LNCAP (cell line): ENCODE results near the gene PHF10.

Experiments used
- TF ChIP-seq, protein P1 (sequence below): fragments of 450-650 bp; IDR thresholded peaks from 2 replicates; pipeline ENCODE4 v1.5.1; 2017; ENCODE audit warnings: mild to moderate bottlenecking

The PHF10 gene

DNA sequence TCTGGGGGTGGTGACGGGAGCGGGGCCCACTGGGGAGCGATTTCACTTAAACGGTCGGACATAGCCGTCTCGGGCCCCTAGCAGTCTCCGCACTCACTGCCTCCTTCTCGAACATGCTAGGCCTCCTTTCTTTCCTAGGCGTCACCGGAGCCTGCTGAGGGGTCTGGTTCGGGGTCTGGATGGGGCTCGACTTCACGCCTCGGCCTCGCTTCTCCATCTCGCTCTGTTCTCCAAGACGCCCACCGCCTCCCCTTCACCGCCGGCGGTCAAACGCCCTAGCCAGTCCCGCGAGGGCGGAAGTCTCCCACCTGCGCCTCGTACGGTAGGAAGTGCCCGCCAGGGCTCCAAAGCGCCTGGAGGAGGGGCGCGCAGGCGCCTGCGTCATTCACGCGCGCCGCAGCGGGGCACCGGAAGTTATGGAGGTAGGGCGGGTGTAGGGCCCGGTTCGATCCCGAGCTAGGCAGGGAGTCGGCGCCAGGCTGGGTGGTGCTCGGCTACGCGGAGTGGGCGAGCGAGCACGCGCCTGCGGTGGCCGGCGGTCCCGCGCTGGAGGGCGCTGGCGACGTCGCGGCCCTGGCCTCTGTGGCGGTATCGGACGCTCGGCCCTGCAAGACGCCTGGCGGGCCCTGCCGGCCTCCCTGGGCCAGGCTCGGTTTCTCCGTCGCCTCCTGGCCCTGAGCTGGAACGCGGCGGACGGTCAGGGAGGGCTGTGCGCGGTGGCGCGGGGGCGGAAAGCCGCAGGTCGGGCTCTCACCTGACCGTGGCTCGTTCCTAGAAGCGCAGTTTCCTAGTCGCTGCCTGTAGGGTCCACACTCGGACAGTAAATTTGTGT, 27.2 kb upstream of the PHF10 start, which contains the start of the genes DYNLT2 and ERMARD:
DYNLT2 (minus strand) TSS at position 331 of the 832 bp plus-strand sequence; CDS start at position 217, 114 bp downstream.
ERMARD (plus strand) TSS at position 381 of the 832 bp plus-strand sequence; CDS start at position 417, 36 bp downstream.
- TF ChIP-seq, protein P1, sequence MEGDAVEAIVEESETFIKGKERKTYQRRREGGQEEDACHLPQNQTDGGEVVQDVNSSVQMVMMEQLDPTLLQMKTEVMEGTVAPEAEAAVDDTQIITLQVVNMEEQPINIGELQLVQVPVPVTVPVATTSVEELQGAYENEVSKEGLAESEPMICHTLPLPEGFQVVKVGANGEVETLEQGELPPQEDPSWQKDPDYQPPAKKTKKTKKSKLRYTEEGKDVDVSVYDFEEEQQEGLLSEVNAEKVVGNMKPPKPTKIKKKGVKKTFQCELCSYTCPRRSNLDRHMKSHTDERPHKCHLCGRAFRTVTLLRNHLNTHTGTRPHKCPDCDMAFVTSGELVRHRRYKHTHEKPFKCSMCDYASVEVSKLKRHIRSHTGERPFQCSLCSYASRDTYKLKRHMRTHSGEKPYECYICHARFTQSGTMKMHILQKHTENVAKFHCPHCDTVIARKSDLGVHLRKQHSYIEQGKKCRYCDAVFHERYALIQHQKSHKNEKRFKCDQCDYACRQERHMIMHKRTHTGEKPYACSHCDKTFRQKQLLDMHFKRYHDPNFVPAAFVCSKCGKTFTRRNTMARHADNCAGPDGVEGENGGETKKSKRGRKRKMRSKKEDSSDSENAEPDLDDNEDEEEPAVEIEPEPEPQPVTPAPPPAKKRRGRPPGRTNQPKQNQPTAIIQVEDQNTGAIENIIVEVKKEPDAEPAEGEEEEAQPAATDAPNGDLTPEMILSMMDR: 0 out of 2 replicates have a peak, but pooled peaks have one; percentile 7

DNA sequence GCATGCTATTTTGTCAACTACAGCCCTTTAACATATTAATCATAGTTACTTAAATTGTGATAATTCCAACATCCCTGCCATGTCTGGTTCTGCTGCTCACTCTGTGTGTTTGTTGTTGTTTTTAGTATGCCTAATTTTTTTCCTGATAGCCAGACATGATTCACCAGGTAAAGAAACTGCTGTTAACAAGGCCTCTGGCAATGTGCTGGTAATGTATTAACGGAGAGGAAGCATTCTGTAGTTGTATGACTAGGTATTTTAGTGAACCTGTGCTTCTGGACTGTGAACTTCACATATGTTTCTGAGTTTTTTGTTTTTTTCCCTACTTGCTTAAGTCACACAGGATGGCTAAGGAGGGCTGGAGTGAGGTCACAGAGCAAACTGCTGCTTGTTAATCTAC, 22.3 kb upstream of the PHF10 start:
- TF ChIP-seq, protein P1: no peak

DNA sequence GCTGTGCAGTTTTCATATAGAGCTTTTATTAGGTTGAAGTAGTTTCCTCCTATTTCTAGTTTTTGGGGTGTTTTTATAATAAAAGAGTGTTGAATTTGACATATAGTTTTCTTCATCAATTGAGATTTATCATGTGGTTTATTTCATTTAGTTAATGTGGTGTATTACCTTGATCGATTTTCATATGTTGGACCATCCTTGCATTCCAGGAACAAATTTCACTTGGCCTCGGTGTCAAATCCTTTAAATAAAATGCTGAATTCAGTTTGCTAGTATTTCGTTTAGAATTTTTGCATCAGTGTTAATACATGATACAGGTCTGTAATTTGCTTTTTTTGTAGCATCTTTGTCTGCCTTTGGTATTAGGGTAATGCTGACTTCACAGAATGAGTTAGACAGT, 21.1 kb upstream of the PHF10 start:
- TF ChIP-seq, protein P1: no peak

DNA sequence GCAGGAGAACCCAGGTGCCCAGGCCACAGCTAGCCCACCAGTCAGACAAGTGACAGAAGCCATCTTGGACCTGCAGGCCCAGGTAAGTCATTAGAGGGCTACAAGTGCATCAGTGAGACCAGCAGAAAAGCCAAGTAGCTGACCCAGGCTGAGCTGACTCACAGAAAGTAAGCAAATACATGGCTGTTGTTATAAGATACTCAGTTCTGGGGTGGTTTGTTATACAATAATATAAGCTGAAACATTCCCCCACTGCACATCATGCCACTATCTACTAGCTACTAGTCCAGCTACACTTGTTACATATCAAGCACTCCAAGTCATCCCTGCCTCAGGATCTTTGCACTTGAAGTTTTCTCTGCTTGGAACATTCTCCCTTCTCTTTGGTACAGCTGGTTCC, 17.0 kb upstream of the PHF10 start:
- TF ChIP-seq, protein P1: no peak

DNA sequence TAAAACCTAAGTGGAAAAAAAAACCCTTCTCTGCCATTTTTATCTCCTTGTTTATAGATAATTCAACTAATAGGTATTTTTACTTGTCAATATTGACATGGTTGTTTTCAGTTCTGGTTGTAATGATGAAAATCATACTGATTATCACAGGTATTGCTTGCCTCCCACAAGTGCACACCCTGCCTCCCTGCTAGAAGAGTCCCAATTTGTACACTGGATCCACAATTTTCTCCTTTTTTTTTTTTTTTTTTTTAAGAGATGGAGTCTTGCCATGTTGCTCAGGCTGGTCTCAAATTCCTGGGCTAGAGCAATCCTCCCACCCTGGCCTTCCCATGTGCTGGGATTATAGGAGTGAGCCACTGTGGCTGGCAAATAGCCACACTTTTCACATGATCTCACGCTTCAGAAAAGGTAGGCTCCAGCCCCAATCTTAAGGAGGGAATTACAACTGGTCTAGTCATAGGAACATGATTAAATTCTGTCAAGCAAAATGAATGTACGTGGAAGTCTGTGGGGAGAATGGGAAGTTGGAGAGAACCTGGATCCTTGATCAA, 14.8 kb upstream of the PHF10 start:
- TF ChIP-seq, protein P1: no peak

DNA sequence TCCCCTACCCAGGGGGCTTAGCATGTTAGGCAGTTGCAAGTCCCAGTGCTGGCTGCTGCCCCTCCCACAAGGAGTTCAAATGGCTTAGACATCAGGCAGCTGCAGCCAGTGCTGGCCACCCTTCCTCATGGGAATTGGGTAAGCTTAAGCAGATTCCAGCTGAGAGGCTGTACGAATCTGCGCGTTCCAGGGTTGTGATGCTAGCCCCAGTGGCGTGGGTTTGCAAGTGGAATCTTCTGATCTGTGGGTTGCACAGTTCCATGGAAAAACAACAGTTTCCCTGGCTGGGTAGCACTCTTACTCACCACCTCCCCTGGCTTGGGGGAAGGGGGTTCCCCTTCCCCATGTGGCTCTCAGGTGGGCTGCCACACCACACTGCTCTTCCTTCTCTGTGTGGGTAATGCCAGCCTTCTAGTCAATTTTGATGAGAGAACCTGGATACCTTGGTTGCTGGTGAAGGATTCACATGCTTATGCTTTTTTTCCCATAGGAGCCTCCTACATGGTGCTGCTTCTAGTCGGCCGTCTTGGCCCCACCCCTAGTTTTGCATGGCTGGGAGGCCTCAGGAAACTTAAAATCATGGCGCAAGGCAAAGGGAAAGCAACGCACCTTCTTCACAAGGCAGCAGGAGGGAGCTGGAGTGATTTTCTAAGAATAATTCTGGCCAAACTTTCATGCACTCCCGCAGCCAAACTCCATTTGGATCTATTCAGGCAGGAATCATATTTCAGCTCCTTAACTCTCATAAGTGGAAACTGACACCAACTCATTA, 14.1 kb upstream of the PHF10 start:
- TF ChIP-seq, protein P1: no peak

DNA sequence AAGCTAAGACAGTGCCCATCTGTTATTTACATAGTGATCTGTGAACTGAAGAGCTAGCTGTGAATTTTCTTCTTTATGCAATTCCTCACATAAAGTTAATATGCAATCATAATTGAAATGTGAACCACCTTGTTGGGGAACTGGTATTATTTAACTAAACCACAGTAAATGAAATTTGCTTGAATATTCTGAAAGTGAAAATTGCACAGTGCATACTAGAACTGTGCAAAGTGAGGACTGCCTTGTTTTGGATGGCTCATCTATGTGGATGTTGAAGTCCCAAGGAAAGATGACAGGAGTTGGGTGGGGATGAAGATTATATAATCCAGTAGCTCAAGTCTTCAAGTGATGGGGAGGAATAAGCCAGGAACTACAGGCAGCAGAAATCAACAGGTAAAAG, 5.7 kb upstream of the PHF10 start:
- TF ChIP-seq, protein P1: no peak
